NCI-H1092 treated with DMSO at 0.1 percent for 48 hours (cell line): ENCODE measurements around the gene TCF25.
A peak's percentile ranks its signal among the peaks of the same experiment; 100 is the strongest.
"Not testable (repeated sequence)": the region's sequence is repeated elsewhere in the genome, so short reads cannot be mapped to it uniquely, and the experiment has no call there.

ENCODE experiments used
- DNase-seq: peaks from one replicate; lab custom pipeline; 2025; lab: John Stamatoyannopoulos, UW

The TCF25 gene

DNA sequence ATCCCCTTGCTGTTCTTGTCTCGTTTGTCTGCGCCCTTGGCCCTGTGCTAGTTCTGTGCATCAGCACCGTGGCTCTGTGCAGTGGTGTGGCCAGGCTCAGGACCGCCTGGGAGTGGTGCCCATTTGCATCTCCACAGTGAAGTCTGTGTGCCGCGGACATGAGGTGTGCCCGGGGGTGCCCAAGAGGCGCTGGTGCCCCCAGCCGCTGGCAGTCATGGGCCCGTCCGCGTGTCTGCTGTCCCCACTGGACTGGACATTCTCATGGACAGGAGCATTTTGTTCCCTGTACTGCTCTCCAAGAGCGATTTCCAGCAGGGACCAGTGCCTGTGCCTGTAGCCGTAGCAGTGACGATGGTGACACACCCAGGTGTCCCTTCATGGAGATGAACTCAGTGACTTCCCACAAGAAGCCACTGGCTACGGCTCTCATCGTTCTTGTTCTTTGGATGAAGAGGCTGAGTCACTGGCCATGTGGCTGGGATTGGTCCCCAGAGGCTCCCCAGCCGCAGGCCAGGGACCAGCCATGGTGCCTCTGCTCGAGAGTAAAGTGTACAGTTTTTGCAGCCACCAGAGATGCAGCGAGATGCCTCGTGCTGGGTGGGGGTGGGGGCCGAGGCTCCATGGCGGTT lies 32.2 kb downstream of the TCF25 start:
- DNase-seq: no peak

GRCh38 chr16:89906140-89907025 lies 33.0 kb downstream of the TCF25 start:
- no peak for DNase-seq

DNA sequence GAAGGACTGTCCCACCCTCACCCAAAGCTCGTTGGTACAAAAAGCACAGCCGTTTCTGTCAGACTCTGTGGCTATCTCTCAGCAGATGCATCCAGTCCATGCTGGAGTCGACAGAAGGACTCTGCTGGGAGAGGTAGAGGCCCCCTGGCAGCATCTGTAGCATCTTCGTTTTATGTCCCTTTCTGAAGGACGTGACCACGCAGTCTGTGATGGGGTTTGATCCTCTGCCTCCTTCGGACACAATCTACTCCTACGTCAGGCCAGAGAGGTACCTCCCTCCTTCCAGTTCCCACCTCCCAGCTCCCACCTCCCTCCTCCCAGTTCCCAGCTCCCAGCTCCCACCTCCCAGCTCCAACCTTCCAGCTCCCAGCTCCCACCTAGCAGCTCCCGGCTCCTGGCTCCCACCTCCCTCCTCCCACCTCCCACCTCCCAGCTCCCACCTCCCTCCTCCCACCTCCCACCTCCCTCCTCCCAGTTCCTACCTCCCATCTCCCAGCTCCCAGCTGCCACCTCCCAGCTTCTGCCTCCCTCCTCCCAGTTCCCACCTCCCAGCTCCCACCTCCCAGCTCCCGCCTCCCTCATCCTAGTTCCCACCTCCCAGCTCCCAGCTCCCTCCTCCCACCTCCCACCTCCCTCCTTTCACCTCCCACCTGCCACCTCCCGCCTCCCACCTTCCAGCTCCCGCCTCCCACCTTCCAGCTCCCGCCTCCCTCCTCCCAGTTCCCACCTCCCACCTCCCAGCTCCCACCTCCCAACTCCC lies 33.8 kb downstream of the TCF25 start:
- no peak for DNase-seq

DNA sequence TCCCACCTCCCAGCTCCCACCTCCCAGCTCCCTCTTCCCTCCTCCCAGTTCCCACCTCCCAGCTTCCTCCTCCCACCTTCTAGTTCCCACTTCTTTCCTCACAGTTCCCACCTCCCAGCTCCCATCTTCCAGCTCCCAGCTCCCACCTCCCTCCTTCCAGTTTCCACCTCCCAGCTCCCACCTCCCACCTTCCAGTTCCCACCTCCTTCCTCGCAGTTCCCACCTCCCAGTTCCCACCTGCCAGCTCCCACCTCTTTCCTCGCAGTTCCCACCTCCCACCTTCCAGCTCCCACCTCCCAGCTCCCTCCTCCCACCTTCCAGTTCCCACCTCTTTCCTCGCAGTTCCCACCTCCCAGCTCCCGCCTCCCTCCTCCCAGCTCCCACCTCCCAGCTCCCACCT lies 34.8 kb downstream of the TCF25 start:
- DNase-seq: no peak

- peak; percentile 53 for DNase-seq
These were observed 36.7 kb downstream of the TCF25 start for GRCh38 chr16:89909777-89910716.

DNA sequence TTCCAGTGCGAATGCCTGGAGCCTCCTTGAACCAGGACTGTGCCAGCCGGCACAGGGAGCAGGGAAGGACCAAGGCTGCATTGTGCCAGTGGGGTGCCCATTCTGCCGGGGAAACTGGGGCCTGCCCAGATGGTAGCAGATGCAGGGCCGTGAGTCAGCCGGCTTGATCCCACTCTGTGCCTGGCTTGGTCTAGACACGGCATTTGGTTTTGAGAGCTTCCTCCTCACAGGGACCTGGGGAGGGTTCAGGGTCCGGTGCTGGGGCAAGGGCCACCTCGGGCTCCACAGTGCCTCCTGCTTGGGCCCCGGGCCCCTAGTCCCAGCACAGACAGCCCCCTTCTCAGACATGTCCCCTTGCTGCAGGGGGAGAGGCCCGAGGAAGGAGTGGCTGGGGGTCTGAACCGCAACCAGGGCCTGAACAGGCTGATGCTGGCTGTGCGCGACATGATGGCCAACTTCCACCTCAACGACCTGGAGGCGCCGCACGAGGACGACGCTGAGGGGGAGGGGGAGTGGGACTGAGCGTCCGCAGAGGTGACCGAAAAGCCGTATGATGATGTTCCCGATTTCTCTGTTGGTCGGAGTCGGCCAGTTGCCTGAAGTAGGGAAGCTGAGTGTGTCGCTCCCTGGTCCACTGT lies 37.4 kb downstream of the TCF25 start:
- DNase-seq: no peak

DNA sequence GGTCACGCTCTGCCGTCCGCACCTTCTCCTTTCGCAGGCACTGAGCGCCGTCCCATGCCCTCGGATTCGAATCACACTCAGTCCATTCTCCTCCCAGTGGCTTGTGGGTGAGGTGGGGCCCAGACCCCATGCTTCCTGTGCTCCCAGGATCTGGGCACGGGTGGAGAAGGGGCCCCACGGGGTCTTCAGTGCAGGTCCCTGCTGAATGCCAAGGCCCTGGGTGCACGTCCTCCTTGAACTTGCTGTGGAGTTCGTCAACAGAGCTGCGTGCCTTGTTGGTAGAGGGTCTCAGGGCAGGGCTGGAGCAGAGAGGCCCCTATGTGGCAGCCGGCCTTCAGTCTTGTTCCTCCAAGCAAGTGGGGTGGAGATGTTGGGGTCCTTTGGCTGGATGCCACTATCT lies 38.0 kb downstream of the TCF25 start:
- no peak for DNase-seq

- no peak for DNase-seq
These were observed 38.8 kb downstream of the TCF25 start for GRCh38 chr16:89912143-89912542.

DNA sequence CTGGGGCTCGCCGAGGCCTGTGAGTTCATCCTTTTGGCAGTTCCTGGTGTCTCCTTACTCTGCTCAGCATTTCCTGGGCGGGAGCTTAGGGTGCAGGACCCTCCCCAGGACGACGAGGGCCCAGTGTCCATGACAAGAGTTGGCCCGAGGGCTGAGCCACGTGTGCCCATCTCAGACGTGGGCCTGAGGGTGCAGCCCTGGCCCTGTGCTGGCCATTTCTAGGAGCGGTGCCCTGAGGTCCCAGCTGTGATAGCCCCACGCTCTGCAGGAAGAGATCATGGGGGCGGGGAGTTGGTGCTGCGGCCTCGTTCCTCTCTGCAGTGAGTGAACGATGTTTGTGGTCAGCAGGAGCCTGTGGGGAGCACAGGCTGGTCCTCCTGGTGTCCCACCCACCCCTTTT lies 39.2 kb downstream of the TCF25 start:
- DNase-seq: no peak

DNA sequence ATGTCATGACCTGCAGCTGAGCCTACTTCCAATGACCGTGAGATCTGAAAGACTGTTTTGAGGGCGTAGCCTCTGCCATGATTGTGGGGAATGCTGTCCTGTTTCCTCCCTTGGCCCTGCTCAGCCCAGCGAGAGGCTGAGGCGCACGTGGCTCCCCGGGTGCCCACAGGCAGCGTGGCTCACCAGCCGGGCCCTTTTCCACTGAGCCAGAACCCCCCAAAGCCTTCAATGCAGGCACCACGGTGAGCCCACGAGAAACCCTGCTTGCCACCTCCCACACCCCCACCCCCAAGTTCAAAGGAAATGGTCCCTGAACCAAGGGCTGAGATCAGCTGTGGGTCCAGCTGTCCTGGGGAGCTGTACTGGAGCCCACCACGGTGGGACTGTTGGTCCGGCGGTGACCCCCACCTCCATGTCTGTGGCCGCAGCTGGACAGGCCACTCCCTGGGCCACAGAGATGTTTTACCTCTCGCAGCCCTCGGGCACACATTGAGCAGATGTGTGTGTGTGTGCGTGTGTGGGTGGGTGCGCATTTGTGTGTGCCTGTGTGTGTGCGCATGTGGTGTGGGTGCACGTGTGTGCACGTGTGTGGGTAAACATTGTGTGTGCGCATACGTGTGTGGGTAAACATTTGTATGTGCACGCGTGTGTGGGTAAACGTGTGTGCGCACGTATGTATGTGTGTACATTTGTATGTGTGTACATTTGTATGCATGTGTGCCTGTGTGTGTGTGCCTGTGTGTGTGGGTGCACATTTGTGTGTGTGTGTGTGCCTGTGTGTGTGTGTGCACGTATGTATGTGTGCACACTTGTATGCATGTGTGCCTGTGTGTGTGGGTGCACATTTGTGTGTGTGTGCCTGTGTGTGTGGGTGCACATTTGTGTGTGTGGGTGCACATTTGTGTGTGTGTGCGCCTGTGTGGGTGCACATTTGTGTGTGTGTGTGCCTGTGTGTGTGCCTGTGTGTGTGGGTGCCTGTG lies 40.3 kb downstream of the TCF25 start:
- DNase-seq: no peak

GRCh38 chr16:89914642-89915285 lies 41.4 kb downstream of the TCF25 start:
- not testable (repeated sequence) for DNase-seq

- no peak for DNase-seq
These were observed 42.2 kb downstream of the TCF25 start for GRCh38 chr16:89915303-89916232.

DNA sequence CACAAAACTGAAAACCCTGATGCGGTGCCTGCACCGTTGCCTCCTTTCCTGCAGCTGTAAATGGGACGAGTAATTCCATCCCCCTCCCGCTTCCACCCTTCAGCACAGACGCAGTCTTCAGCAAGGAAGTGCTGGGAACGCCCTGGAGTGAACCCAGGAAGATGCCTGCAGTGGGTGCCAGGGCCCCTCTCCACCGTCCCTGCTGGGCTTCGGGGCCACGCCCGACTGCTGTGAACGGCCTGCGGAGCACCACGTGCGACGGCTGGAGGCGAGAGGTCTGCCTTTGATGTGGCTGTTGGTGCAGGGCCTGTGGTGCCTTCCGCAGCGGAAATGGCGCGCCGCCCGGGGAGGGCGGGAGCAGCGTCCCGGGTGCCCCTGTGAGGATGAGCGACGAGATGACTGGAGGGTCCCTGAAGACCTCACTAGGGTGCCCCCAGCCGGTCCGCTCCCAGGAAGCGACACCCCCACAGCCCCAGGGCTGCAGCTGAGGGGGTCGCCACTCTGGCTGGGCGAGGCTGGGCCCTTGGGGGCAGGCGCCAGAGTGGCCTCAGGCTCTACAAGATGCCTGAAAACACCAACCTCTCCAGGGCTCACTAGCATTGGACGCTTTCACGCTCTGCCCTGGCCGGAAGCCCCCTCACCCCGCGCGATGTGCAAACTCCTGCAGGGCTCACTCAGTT lies 44.5 kb downstream of the TCF25 start:
- DNase-seq: peak; percentile 52

- DNase-seq: peak; percentile 12
These were observed 45.3 kb downstream of the TCF25 start, which contains the start of gene MC1R for GRCh38 chr16:89918453-89919347. Gene MC1R, plus strand, starts transcription at chr16:89918862. Its CDS starts 397 bp downstream, at chr16:89919259.

GRCh38 chr16:89919535-89920406 lies 46.4 kb downstream of the TCF25 start:
- no peak for DNase-seq
